GM12875 (cell line): ENCODE data around the gene VCX2.
"Not testable (repeated sequence)": the region's sequence is repeated elsewhere in the genome, so short reads cannot be mapped to it uniquely, and the experiment has no call there.

Experiments
- H3K4me3 ChIP-seq: one replicate; pipeline ENCODE4 v1.5.1; 2011; ENCODE audit warnings: low read depth, low read length, control low read depth
- TF ChIP-seq, protein P1 (sequence below): IDR thresholded peaks from 2 replicates; pipeline ENCODE4 v1.5.1; 2011; ENCODE audit warnings: low read depth, mild to moderate bottlenecking, control low read depth, inconsistent platforms, low read length, moderate library complexity, borderline replicate concordance; ENCODE audit not compliant: insufficient read depth

The VCX2 gene

DNA sequence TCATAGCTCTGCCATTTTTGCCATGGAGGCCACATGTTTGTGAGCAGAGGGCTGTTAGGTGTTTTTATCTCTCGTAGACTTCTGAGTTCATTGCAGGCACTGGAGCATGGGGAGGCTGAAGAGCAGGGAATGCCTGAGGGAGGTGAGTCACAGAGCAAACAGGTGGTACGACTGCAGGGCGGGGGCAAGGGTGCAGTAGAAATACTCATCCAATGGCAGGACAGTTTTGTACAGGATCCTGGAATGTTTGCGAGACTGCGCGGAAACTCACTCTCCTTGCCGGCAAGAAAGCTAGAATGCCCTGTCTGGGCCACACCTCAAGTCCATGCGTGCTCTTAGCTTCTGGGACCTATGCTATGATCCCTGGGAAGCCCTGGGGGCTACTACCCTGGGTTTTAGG is 20.0 kb upstream of the VCX2 start:
- TF ChIP-seq, protein P1, sequence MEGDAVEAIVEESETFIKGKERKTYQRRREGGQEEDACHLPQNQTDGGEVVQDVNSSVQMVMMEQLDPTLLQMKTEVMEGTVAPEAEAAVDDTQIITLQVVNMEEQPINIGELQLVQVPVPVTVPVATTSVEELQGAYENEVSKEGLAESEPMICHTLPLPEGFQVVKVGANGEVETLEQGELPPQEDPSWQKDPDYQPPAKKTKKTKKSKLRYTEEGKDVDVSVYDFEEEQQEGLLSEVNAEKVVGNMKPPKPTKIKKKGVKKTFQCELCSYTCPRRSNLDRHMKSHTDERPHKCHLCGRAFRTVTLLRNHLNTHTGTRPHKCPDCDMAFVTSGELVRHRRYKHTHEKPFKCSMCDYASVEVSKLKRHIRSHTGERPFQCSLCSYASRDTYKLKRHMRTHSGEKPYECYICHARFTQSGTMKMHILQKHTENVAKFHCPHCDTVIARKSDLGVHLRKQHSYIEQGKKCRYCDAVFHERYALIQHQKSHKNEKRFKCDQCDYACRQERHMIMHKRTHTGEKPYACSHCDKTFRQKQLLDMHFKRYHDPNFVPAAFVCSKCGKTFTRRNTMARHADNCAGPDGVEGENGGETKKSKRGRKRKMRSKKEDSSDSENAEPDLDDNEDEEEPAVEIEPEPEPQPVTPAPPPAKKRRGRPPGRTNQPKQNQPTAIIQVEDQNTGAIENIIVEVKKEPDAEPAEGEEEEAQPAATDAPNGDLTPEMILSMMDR, result no peak
- no peak overlapping the region for H3K4me3 ChIP-seq

DNA sequence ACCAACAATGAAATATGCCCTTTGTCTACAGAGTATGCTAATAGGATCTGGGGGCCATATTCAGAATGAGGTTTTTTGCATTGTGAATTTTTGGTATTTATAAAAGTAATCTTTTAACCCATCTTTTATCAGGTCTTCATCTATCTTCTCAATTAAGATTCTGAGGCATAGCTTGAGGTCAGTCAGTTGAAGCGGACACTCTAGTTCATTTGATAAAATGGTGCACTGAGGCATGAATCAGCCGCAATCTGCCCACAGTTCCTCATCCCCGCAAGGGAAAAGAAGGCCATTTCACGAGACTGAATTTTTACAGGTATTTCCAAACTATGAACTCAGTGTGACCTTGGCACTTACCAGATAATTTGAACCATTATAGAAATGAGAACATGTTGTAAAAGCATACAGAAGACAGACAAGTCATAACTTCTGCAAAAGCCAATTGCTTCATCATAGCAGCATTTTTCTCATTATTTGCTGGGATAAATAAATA is 19.3 kb upstream of the VCX2 start:
- TF ChIP-seq, protein P1, result no peak
- H3K4me3 ChIP-seq, result no peak overlapping the region

GRCh38 chrX:8189096-8189830 is 18.2 kb upstream of the VCX2 start:
- H3K4me3 ChIP-seq, result no peak overlapping the region
- TF ChIP-seq, protein P1, result no peak

GRCh38 chrX:8183346-8183745 is 12.3 kb upstream of the VCX2 start:
- no peak overlapping the region for H3K4me3 ChIP-seq
- TF ChIP-seq, protein P1, result no peak

GRCh38 chrX:8179656-8180055 is 8.6 kb upstream of the VCX2 start:
- no peak overlapping the region for H3K4me3 ChIP-seq
- TF ChIP-seq, protein P1, result no peak

DNA sequence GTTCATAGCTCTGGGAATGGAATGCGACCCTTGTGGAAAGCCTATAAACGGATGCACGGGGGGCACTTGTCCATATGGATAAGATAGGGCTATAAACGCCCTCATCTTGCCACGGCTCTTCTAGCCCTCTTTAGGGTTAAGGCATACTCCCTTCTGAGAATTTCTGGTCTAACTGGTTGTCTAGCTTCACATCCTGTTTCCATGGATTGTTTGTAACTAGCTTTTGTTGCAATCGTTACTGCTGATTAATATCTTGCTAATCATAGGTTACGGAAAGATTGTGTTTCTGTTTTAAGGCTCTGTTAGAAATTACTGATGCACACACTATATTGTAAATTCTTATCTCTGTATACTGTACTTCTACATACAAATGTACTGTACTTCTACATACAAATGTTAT is 17.1 kb downstream of the VCX2 start:
- H3K4me3 ChIP-seq, result not testable (repeated sequence)

- no peak overlapping the region for H3K4me3 ChIP-seq
- TF ChIP-seq, protein P1, result no peak
Measured at GRCh38 chrX:8147226-8147625, 23.8 kb downstream of the VCX2 start.
